Activated CD4-positive, alpha-beta T cell treated with anti-CD3 and anti-CD28 coated beads for 1 hour (primary cell): ENCODE results near the gene TDRD7.

ENCODE experiments used
- DNase-seq: peaks from one replicate; pipeline ENCODE4 v3.0.0-alpha.2; 2020

TDRD7 gene

DNA sequence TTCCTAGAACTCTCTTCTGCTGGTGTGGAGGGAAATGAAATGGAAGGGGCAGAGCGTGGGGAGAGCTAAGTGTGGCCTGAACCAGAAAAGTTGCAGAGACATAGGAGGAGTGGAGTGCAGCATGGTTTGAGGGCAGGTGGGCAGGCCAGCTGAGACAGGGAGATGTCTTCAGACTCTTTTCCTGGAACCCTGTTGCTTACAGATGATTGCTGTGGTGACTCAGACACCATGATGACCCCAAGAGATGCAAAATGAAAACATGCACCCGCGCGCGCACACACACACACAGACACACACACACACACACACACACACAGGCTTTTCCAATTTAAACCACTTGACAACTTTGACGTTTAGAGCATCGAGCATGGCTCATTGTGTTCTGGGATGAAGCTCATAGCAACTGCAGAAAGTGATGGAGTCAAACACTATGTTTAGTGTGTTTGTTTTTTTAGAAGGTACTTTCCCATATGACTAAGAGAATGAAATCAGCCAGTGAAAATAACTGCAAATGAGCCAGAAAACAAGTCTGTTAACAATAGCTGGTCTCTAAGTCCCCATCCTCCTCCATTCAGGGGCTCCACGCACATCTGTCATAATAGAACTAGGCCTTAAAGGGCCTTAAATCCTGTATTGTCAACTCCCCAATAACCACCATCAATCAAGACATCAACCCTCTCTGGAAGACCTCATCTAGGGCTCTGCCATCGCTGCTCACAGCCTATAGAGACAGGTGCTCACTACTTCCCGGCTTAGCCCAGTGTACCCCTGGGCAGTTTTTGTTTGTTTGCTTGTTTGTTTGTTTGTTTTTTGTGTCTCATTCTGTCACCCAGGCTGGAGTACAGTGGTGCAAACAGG, 99.1 kb downstream of the TDRD7 start:
- DNase-seq = no peak

DNA sequence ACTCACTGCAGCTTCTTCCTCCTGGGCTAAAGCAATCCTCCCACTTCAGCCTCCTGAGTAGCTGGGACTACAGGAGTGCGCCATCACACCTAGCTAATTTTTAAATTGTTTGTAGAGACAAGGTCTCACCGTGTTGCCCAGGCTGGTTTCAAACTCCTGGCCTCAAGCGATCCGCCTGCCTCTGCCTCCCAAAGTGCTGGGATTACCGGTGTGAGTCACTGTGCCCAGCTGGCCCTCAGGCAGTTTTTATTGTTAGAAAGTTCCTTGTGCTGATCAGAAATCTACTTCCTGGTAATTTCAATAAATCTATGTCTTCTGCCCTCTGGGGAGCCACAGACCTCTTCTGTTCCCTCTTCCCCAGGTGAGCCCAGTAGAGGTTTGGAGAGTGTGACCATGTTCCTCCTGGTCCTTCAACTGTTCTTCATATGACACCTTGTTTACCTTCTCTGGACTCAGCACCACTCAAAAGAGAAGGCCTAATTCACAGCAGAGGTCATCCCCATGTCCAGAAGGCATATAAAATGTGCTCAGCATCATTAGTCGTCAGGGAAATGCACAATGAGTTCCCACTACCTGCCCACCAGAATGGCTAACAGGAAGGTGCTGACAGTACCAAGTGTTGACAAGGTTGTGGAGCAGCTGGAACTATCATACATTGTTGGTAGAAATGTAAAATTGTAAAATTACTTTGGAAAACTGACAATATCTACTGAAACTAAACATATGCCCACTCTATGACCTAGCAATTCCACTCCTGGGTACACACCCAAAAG, 99.9 kb downstream of the TDRD7 start:
- DNase-seq = no peak

DNA sequence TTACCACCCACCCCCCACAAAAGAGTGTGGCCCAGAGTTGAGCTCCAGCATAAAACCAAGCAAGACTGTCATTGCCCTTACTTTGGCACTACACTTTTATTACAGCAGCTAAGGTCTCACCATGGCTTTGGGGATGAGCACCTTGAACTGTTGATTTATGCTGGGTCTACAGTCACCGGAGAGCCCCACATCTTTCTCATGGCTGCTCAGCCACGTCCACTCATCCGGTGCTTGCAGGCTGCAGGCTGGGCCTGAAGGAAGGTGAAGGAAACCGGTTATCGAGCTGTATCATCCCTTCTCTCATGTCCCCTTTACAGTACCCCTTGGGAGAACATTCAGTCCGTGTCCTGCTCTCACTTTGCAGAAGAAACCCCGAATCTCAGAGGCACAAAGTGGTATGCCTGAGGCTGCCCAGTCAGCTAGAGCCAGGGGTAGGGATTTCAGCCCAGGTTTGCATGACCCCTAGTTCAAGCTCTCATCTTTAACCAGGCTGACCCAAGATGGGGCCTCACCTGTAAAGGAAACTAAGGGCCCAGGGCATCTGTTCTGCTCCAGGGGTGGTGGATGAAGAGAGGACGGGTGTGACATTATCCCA, 101.2 kb downstream of the TDRD7 start:
- no peak for DNase-seq

DNA sequence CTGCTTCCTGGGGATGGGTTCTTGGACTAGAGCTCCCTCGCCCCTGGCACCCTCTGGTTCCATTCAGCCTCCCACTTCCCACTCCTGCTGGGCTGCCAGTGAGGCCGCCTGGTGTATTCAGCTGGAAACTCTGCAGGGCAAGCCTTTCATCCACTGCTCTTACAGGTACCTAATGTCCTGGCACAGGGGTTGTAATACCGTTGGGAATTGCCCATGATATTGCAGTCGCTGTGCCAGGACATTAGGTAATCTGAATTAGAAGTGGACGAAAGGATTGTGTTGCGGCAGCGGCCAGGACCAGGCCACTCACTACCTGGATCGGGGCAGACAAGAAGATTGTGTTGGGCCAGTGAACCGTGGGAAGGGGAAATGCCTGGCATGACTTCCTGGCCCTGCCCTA, 102.6 kb downstream of the TDRD7 start:
- DNase-seq = no peak

DNA sequence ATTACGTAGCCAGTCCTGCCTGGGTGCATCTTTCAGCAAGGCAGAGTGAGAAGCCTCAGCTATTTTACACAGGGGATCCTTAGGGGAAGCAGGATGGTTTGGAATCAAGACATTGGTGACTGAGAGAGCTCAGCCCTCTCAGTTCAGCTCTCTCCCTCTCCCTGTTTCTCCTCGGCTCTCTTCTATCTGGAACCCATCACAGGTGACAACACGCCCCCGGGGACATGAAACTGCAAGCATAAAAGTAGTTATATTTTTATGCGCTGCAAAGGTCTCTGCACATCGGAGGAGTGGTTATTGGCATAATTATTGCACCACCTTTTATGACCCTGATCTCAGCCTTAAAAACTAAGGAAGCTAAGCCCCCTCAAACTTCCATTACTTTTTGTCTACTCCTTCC, 103.8 kb downstream of the TDRD7 start:
- DNase-seq = no peak

DNA sequence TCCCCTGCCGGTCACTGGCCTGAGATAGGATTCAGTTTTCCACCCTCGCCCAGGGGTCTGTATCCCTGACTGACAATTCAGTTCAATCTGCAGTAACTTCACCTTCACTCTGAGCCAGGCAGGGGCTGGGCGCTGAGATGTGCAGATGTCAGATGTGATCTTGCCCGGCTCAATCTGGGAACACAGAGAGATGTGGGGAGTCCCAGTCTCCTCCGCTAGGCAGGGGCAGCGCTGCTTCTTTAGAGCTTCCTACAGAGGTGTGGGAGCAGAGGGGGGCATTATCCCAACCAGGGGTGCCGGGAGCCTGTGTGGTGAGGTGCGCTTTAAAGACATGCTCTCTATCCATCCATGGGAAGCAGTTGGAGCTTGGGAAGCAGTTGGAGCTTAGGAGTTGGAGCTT, 104.2 kb downstream of the TDRD7 start:
- DNase-seq = no peak

DNA sequence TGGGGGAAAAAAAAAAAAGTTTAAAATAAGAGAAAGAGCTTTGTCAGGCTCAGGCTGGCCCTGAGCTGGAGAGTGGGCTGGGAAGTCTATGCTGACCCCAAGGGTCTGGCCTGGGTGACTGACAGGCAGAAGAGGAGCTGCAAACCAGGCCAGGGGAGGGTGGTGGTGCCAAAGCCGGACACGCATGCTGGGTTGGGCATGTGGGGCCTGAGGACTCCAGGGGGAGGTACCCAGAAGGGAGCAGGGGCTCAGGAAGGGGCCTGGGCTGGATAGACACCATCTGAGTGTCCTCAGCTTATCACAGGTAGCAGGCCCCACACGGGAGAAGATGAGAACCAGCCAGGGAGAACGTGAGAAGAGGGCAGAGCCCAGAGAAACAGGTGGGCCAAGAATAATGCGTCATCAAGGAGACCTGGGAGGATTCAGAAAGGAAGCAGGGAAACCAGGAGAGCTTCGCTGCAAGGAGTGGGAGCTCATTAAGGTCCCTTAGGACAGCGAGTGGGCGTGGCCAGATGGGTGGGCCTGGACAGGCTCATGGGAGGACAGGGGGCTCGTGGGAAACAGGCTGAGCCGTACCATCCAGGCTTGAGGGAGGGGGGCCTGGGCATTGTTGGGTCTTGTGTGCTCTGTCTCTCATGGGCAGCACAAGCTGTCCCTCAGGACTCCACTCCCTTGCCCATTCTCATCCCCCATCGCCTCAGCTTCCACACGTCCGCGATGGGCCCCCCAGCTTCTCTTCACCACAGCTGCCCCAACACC, 105.6 kb downstream of the TDRD7 start:
- no peak for DNase-seq

DNA sequence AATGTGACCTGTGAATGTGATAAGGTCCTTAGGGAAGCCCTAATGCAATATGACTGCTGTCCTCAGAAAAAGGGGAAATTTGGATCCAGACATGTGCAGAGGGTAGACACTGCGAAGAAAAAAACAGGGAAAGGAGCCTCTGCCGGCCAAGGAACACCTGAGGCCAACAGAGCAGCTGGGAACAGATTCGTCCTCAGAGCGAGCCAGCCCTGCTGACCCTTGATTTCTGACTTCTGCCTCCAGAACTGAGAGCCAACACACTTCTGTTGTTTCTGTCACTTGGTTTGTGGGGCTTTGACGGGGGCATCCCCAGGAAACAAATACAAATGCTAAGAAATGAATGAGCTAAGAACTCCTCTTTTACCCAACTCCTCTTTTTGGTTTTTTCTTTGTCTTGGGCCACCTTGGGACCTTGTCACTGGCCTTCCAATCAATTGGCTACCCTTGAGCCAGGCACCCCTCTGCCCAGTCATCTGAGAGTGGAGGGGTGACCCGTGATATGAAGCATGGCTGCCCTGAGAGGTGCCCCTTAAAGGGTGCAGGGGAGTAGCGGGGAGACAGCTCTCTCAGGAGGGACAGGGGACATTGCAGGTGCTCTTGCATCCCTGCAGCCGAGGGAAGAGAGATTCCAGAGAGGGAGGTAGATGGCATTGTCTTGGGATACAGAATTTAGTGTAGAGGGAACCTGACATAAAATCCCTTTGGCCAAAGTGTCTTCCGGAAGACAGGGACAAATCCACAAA, 106.4 kb downstream of the TDRD7 start:
- DNase-seq = no peak

DNA sequence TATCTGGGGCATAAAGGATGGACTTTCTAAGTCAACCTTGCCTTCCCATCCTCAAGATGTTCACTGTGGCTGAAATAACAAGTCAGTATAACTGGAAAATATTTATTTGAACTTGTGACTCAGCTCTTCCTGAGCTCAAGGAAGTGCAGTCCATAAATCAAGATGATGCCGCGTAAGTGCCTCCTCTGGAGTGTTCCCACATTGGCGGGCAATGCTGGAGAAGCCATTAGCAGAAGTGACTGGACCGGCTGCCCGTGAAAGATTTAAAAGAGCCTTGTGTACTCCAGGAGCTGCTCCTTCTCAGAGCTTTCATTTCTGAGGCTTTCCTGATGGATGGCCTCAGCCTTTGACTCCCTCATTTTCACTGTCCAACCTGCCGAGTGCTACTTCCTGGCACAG, 107.0 kb downstream of the TDRD7 start:
- no peak for DNase-seq

DNA sequence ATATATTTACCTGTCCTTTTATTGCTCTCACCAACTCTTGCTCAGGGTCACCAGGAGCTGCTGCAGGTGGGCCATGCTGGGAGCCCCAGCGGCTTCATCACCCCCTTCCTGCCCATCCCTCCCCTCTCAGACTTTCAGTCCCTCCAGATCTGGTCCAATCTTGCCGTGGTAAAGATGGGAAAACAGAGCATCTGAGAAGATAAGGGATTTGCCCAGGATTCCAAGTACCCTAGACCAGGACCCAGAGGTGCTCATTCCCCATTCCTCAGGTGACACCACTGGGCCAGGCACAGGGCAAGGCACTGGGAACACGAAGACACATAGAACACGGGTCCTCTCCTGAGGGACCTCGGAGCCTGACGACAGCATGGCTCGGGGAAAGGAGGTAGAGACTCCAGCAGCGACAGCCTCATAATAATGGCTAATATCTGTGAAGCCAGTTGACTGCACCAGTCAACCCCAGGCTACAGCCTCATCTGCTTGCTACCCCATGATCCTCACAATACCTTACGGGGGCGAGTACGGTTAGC, 107.6 kb downstream of the TDRD7 start:
- no peak for DNase-seq

DNA sequence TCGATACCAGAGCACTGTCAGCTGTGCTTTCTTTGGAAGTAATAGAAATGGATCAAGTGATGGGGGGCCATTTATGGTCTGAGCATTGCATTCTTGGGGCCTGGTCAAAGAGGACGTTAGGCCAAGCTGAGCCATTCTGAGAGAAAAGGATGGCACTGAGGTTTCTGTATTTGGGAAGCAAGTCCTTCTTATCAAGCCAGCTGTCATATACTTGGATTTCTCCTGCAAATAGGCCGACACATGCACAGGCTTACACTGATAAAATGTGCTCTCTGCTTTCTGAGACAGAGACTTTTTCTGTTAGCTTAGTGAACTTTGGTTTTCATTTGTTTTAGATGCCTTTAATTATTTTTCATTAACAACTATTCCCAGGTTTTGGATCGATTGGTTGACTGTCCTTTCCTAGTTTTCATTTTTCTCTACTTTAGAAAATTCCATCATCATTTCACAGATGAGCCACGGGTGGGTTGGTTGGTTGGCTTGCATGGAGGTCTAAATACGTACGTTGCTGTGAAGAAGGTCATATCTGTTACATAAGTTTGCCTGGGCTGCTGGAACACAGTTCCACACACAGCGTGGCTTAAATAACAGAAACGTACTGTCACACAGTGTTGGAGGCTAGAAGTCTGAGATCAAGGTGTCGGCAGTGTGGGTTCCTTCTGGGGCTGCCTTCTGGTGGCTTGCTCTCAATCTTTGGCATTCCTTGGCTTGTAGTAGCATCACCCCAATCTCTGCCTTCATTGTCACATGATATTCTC, 109.9 kb downstream of the TDRD7 start:
- DNase-seq = no peak

DNA sequence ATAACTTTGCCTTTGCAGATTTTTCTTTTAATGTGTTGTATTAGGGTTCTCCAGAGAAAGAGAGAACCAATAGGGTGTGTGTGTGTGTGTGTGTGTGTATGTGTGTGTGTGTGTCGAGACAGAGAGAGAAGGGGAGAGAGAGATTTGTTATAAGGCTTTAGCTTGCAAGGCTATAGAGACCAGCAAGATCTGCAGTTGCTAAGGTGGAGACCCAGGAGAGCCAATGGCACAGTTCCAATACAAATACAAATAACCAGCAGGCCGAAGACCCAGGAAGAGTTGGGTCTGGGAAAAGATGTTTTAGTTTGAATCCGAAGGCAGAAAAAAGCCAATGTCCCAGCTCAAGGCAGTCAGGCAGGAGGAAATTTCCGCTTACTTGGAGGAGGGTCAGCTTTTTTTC, 112.5 kb downstream of the TDRD7 start:
- no peak for DNase-seq

DNA sequence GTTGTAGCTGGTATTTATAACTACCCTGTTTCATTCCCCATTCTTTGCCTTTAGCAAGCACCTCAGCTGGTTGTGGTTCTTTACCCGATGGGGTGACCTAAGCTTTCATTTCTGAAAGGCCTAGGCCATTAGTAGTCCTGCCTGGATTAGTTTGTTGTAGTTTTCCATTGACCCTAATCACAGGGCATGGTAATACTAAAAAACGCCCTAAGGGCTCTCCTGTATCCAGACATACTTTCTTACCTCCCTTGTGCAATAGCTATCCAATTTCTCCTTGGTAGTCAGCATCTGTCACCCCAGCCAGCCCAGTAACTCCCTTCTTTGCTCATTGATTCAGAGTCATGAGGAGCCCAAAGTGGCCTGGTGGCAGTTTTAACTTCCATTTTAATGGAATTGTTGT, 113.6 kb downstream of the TDRD7 start:
- no peak for DNase-seq

DNA sequence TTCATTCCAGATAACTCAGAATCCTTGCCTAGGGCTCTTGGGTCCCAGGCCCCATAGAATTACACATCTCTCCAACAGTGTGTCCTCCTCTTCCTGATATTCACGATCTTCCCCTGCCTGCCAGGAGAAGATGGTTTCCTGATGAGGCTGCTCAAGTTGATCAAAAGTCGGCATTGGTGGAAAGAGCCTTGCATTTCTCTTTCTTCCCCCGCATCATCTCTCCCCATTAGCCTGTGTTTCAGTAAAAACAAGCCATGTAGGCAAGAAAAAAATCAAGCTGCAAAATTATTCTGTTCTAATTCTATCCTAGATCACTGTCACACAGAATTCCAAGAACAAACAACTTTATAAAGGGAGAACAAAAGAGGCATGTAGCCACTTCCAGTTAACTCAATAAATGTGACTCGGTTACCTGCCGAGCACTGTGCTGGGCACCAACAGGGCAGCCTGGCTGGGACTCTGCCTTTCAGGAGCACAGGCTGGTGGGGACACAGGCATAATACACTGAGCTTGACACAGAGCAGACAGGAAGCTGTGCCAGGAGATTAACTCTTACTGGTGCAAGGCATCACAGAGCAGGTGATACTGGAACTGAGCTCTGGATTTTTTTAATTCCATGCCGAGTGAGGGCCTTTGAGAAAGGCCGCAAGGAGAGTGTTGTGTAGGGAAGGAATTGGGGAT, 115.1 kb downstream of the TDRD7 start:
- no peak for DNase-seq

DNA sequence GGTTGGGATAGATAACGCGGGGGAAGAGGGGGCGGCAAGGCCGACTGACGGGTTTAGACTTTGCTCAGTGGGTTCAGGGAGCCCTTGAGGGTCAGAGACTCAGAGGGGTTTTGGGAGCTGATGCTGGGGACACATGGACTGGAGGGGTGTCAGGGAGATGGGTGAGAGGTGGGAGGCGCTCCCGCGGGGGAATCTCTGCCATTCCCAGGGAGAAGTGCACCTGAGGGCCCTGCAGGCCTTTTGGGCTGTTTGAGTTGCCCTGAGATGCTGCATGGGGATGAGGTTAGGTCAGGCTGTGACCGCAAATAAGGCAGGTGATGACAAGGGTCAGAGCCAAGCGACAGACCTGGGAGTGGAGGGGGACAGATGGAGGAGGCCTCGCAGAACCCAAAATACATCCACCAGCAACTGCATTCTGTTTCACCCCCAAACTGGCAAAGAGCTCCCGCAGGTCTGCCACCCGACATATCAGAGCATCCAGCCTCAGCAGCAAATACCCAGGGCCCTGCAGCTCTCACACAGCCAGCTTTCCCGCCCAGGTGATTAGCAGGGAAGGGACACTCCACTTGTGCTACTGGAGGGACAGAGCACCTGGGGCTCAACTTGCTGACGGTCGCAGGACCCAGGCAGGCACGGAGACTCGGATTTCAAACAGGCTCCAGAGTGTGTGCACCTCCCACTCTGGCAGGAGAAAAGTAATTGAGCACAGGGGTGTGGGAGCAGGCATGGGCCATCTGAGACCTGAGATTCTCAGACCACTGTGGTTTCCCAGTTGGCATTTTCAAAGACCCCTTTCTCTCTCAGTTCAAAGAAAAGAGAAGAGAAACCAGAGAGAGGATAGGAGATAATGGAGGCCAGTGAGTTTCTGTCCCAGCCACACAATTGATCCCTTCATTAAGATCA, 116.0 kb downstream of the TDRD7 start:
- DNase-seq = no peak

DNA sequence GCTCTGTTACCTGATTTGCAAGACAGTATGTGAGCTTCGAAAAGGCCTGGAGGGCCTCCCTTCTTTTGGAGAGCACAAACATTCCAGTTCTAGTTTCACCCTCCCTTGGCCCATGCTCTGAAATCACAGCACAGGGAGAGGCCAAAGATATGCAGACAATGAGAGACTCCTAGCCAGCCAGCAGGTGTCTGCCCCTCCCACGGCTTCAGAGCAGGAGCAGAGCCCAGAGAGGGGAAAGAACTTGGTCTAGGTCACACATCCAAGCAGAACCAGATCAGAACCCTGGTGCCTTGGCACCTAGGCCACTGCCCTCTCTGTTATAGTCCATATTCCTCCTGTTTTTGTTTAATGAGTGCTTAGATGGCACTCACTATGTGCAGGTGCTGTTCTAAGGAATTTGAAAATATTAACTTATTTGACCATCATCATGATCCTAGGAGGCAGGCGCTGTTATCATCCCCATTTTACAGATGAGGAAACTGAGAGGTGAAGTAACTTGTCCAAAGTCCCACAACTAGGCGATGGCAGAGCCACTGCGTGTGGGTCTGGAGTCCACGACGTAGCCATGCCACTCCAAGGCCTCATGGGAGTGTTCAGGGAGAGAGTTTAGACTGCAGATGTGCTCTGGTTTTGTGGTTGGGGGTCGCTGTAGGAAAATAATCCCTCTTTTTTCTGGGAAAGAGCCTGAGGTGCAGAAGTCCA, 116.8 kb downstream of the TDRD7 start:
- DNase-seq = no peak

DNA sequence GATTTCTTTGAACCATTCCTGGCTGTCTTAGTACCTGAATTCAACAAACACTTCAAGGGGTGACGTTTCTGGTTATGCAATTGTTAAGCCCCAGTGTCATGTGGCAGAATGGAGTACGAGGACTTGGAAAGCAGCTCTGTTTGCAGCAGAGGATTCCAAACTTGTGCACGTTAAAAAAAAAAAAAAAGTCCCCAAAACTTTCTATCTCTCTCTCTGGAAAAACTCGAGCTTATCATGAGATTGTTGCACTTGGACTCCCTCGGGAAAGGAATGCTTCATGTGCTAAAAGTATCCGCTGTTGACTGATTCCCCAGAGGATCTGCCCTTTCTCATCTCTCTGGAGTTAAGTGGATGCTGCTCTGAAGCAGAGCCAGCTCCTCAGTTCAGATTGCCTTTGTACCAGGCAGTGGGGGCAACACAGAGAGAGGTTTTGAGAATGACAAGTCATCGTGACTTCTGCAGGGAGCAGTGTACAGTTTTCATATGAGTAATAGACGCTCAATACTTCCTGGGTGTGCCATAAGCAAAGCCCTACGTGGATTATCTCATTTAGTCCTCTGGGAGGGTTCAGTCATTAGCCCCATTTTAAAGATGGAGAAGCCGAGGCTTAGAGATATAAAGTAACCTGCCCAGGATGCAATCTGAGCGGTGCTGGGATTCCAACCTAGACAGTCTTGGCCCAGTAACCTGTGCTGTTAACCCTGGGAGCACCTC, 117.6 kb downstream of the TDRD7 start:
- no peak for DNase-seq

DNA sequence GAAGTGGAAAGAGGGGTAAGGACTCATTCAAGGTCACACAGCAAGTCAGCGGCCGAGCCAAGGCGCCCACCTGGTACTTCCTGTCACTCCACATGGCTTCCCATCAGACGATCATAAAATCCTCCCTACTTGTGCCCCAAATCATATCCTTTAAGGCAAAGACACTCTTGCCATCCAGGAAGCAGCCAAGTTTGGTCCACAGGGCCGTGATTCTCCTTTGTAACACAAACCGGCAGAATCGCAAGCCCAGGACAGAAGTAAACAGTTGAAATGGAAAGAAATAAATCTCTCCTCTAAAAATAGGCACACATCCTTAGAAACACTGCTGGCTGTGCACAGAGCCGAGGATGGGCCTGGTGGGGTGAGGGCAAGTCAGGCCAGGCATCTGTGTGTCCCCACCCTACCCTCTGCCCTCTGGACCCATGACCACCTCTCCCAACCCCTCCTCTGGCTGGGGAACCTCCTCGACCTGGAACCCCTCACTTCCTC, 120.0 kb downstream of the TDRD7 start:
- no peak for DNase-seq
